ENCODE measurements around the gene CENPF. TPM values are rescaled to one million over a fixed set of nuclear protein-coding genes. Genes with fewer than 3 reads are reported as not detected.

The CENPF gene, protein sequence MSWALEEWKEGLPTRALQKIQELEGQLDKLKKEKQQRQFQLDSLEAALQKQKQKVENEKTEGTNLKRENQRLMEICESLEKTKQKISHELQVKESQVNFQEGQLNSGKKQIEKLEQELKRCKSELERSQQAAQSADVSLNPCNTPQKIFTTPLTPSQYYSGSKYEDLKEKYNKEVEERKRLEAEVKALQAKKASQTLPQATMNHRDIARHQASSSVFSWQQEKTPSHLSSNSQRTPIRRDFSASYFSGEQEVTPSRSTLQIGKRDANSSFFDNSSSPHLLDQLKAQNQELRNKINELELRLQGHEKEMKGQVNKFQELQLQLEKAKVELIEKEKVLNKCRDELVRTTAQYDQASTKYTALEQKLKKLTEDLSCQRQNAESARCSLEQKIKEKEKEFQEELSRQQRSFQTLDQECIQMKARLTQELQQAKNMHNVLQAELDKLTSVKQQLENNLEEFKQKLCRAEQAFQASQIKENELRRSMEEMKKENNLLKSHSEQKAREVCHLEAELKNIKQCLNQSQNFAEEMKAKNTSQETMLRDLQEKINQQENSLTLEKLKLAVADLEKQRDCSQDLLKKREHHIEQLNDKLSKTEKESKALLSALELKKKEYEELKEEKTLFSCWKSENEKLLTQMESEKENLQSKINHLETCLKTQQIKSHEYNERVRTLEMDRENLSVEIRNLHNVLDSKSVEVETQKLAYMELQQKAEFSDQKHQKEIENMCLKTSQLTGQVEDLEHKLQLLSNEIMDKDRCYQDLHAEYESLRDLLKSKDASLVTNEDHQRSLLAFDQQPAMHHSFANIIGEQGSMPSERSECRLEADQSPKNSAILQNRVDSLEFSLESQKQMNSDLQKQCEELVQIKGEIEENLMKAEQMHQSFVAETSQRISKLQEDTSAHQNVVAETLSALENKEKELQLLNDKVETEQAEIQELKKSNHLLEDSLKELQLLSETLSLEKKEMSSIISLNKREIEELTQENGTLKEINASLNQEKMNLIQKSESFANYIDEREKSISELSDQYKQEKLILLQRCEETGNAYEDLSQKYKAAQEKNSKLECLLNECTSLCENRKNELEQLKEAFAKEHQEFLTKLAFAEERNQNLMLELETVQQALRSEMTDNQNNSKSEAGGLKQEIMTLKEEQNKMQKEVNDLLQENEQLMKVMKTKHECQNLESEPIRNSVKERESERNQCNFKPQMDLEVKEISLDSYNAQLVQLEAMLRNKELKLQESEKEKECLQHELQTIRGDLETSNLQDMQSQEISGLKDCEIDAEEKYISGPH (N-terminal part only)
- total RNA-seq (2021) (102 and 156 TPM in 2 replicates), Bru-seq, nascent RNA (percentile 96 among the genes with signal in this experiment), BruChase-seq, experiment 1, labeled RNA remaining after a 2-hour chase (percentile 92 among the genes with signal in this experiment), BruChase-seq, experiment 2, labeled RNA remaining after a 6-hour chase (percentile 96 among the genes with signal in this experiment)
- long read RNA-seq, full-length matches to known transcripts, result 3 of 36 reads
- long read RNA-seq, partial matches to known transcripts, result 27 of 36 reads
- long read RNA-seq, other reads (novel, unspliced or antisense), result 6 of 36 reads

DNA sequence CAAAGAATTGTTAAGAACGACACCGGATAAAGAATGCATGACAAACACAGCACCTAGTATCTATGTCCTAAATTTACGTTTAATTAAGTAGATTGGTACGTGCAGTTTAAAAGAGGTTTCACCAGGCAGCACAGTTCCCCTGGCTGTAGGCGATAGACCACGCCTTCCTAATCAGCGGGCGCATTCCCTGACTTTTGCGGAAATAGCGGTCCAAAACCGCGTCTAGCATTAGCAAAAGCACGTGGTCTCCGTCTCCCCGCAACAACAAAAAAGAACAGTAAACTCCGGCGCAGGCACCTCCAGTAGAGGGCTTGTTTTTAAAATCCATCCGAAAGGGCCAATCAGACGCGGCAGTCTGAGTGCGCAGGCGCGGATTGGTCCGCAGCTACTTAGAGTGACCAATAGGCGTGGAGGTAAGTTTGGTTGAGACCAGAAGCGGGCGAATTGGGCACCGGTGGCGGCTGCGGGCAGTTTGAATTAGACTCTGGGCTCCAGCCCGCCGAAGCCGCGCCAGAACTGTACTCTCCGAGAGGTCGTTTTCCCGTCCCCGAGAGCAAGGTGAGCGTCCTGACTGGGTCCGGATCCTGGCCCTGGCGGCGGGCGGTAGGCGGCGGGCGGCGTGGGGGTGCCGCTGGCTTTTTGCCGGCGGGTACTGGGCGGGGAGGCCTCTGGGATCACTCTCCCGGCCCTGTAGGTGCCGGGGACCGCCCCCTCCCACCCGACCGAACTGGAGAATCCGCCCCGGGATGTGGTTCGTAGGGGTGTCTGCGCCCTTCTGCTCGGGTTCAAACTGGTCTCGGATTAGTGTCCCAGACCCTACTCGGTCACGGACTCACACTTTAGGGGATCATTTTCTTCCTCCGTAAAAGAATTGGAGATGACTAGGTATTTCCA lies at the start of gene CENPF:
Gene CENPF (plus strand): TSS at position 432 of the 894 bp plus-strand sequence. CDS start 10,560 bp downstream, outside the sequence.
- Histone ChIP-seq H3K9me2 (ENCODE audit: insufficient read depth) (no peaks in the 10 kb centered on the region), H3K4me3 (peak within 1 kb of the TSS; percentile 74), H3K27ac (no peak within 1 kb of the TSS), H3K4me2 (peak within 1 kb of the TSS; percentile 92), H3K36me3 (ENCODE audit: low read depth) (no peaks in the 10 kb centered on the region), H3K79me2 (ENCODE audit: low read depth) (peaks cover 49% of the 10 kb centered on the region), H3K4me1 (replicated peaks; ENCODE audit: insufficient read depth) (peaks cover 12% of the 10 kb centered on the region), H2AFZ (peak within 1 kb of the TSS; percentile 82), H3K27me3 (ENCODE audit: insufficient read depth, low read depth) (no peaks in the 10 kb centered on the region), H3K9me3 (ENCODE audit: insufficient read depth, low read depth) (no peaks in the 10 kb centered on the region), H4K20me1 (ENCODE audit: insufficient read depth) (no peaks in the 10 kb centered on the region), H3F3A (ENCODE audit: insufficient read depth, low read depth) (no peaks in the 10 kb centered on the region)
- peak; percentile 96 to 97 for DNase-seq
- BruUV-seq (replicated peaks), result TSS peak; percentile 64
- TF ChIP-seq, protein P1, sequence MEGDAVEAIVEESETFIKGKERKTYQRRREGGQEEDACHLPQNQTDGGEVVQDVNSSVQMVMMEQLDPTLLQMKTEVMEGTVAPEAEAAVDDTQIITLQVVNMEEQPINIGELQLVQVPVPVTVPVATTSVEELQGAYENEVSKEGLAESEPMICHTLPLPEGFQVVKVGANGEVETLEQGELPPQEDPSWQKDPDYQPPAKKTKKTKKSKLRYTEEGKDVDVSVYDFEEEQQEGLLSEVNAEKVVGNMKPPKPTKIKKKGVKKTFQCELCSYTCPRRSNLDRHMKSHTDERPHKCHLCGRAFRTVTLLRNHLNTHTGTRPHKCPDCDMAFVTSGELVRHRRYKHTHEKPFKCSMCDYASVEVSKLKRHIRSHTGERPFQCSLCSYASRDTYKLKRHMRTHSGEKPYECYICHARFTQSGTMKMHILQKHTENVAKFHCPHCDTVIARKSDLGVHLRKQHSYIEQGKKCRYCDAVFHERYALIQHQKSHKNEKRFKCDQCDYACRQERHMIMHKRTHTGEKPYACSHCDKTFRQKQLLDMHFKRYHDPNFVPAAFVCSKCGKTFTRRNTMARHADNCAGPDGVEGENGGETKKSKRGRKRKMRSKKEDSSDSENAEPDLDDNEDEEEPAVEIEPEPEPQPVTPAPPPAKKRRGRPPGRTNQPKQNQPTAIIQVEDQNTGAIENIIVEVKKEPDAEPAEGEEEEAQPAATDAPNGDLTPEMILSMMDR (conservative IDR thresholded peaks at IDR 0.05), result no peak
- no peak for TF ChIP-seq EZH2 (IDR thresholded peaks at IDR 0.05; ENCODE audit: low read depth)
- ChIA-PET CTCF (interaction anchor here (0.7 to 1.0 kb wide), 2 partner anchors 388 to 389 kb away, joined by 3 to 6 read pairs; no protein-coding TSS in a partner anchor), POLR2A (ENCODE audit: unreplicated experiment) (interaction anchor here (0.6 to 0.8 kb wide), 5 partner anchors 48 to 271 kb away, joined by 3 to 8 read pairs (median 3); no protein-coding TSS in a partner anchor)
- intact Hi-C loops (cut with micrococcal nuclease; ENCODE audit: unreplicated experiment), result loop anchor here (1.0 to 2.0 kb wide), 2 partner anchors 52 to 222 kb away; partner anchors contain the start of gene PTPN14

DNA sequence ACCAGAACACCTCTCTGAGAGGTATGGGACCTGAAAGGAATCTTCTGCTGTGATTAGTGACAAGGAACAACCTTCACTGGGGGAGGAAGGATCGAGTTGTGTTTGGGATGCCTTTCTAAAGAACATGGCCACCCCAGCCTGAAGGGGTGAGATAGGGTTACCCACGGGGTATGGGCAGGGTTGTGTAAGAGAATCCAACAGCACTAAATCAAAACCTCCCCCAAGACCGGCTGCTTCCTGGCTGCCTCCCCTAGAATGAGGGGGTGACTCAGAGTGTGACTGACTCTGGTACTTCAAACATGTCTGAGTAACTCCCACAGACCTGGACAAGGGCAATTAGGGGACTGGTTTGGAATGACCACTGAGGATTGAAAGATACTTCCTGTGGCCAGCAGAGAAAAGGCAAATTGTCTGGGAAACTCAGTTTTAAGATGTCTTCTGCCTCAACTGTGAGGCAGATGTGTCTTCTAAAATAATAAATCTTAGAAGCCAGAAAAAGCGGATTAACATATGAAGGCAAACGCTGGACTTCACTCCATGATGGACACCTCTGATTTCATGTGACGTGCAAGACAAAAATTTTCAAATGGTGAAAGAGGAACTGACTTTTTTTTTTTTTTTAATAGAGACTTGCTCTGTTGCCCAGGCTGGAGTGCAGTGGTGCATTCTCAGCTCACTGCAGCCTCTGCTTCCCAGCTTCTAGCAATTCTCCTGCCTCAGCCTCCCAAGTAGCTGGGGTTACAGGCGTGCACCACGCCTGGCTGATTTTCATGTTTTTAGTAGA lies 44.9 kb upstream of the CENPF start:
- no peaks in the 10 kb centered on the region for H3K36me3 ChIP-seq (ENCODE audit: low read depth)
- H3K9me2 ChIP-seq (ENCODE audit: insufficient read depth), result no peaks in the 10 kb centered on the region
- TF ChIP-seq, protein P1 (conservative IDR thresholded peaks at IDR 0.05), result no peak
- TF ChIP-seq EZH2 (IDR thresholded peaks at IDR 0.05; ENCODE audit: low read depth), result no peak
- peaks cover 22% of the 10 kb centered on the region for H3K4me1 ChIP-seq (replicated peaks; ENCODE audit: insufficient read depth)
- POLR2A ChIA-PET (ENCODE audit: unreplicated experiment), result no interaction called here
- no peaks in the 10 kb centered on the region for H3K9me3 ChIP-seq (ENCODE audit: insufficient read depth, low read depth)
- no peak overlapping the region for H3K4me3 ChIP-seq
- H4K20me1 ChIP-seq (ENCODE audit: insufficient read depth), result no peaks in the 10 kb centered on the region
- CTCF ChIA-PET, result no interaction called here
- 0 out of 2 replicates have a peak overlapping the region, but pooled peaks have one; percentile 2 for H3K27ac ChIP-seq
- no peaks in the 10 kb centered on the region for H3K27me3 ChIP-seq (ENCODE audit: insufficient read depth, low read depth)
- intact Hi-C loops (cut with micrococcal nuclease; ENCODE audit: unreplicated experiment), result no loop called here
- H3K79me2 ChIP-seq (ENCODE audit: low read depth), result no peaks in the 10 kb centered on the region
- peak overlapping the region; percentile 35 for H3K4me2 ChIP-seq
- BruUV-seq (replicated peaks), result no TSS peak
- peak; percentile 36 to 76 for DNase-seq
- H2AFZ ChIP-seq, result peak overlapping the region; percentile 53; the same call in 1 of the 2 replicates
- peaks cover 3% of the 10 kb centered on the region; the same call in 1 of the 2 replicates for H3F3A ChIP-seq (ENCODE audit: insufficient read depth, low read depth)

All from PC-9 (cell line).